Measurements from ENCODE around the gene PIM1.

DNA sequence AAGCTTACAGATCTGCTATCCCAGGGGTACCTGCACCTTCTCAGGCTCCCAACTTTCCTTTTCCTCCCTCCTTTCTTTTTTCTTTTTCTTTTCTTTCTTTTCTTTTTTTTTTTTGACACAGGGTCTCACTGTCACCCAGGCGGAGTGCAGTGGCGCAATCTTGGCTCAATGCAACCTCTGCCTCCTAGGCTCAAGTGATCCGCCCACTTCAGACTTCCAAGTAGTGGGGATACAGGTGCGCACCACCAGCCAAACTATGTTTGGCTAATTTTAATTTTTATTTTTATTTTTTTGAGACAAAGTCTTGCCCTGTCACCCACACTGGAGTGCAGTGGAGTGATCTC lies 36.0 kb downstream of the PIM1 start:
- TF ChIP-seq, protein P1, sequence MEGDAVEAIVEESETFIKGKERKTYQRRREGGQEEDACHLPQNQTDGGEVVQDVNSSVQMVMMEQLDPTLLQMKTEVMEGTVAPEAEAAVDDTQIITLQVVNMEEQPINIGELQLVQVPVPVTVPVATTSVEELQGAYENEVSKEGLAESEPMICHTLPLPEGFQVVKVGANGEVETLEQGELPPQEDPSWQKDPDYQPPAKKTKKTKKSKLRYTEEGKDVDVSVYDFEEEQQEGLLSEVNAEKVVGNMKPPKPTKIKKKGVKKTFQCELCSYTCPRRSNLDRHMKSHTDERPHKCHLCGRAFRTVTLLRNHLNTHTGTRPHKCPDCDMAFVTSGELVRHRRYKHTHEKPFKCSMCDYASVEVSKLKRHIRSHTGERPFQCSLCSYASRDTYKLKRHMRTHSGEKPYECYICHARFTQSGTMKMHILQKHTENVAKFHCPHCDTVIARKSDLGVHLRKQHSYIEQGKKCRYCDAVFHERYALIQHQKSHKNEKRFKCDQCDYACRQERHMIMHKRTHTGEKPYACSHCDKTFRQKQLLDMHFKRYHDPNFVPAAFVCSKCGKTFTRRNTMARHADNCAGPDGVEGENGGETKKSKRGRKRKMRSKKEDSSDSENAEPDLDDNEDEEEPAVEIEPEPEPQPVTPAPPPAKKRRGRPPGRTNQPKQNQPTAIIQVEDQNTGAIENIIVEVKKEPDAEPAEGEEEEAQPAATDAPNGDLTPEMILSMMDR (IDR thresholded peaks at IDR 0.05; ENCODE audit: poor library complexity, severe bottlenecking), result no peak
- TF ChIP-seq, protein P2, sequence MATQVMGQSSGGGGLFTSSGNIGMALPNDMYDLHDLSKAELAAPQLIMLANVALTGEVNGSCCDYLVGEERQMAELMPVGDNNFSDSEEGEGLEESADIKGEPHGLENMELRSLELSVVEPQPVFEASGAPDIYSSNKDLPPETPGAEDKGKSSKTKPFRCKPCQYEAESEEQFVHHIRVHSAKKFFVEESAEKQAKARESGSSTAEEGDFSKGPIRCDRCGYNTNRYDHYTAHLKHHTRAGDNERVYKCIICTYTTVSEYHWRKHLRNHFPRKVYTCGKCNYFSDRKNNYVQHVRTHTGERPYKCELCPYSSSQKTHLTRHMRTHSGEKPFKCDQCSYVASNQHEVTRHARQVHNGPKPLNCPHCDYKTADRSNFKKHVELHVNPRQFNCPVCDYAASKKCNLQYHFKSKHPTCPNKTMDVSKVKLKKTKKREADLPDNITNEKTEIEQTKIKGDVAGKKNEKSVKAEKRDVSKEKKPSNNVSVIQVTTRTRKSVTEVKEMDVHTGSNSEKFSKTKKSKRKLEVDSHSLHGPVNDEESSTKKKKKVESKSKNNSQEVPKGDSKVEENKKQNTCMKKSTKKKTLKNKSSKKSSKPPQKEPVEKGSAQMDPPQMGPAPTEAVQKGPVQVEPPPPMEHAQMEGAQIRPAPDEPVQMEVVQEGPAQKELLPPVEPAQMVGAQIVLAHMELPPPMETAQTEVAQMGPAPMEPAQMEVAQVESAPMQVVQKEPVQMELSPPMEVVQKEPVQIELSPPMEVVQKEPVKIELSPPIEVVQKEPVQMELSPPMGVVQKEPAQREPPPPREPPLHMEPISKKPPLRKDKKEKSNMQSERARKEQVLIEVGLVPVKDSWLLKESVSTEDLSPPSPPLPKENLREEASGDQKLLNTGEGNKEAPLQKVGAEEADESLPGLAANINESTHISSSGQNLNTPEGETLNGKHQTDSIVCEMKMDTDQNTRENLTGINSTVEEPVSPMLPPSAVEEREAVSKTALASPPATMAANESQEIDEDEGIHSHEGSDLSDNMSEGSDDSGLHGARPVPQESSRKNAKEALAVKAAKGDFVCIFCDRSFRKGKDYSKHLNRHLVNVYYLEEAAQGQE (IDR thresholded peaks at IDR 0.05; ENCODE audit: borderline replicate concordance), result no peak
- TF ChIP-seq TAF1 (IDR thresholded peaks at IDR 0.05; ENCODE audit: low read depth), result no peak
